Uterus (tissue), 2 donors: Measurements from ENCODE around the gene ST3GAL2.

Experiments used
- CTCF ChIP-seq, 4 experiments: fragments of 200-600 bp in 2 of 4; fragments of 450-650 bp in 2 of 4; sonication (generic) in 2 of 4; IDR thresholded peaks; one replicate each; pipeline ENCODE4 v1.5.1; 2016 to 2019; ENCODE audit warnings: antibody characterized with exemption in 4 of 4, mild to moderate bottlenecking in 2 of 4, moderate library complexity in 1 of 4
- POLR2A ChIP-seq, 2 donors: fragments of 450-650 bp; IDR thresholded peaks; one replicate each; pipeline ENCODE4 v1.6.1; 2016; ENCODE audit warnings: antibody characterized with exemption in 2 of 2, mild to moderate bottlenecking in 1 of 2, moderate library complexity in 1 of 2

- TF ChIP-seq CTCF (IDR thresholded peaks at IDR 0.05) = no peak
- TF ChIP-seq POLR2A (IDR thresholded peaks at IDR 0.05) = no peak
Measured at GRCh38 chr16:70399381-70399780, 39.5 kb downstream of the ST3GAL2 start.
